Hepatocyte (in vitro differentiated cells): ENCODE measurements around the gene ABLIM2. TPM values are rescaled to one million over a fixed set of nuclear protein-coding genes. Genes with fewer than 3 reads are reported as not detected.

Experiments
- DNase-seq: peaks from one replicate; pipeline ENCODE4 v3.0.0-alpha.2; 2016; ENCODE audit warnings: low spot score
- H2AFZ ChIP-seq: fragments of 200-600 bp; sonication (generic); 2 replicates; pipeline ENCODE4 v1.6.0; 2016; ENCODE audit warnings: antibody characterized with exemption, mild to moderate bottlenecking
- H3K27ac ChIP-seq: fragments of 200-600 bp; sonication (generic); 2 replicates; pipeline ENCODE4 v1.5.1; 2016; ENCODE audit warnings: mild to moderate bottlenecking
- H3K27me3 ChIP-seq: fragments of 200-600 bp; sonication (generic); 2 replicates; pipeline ENCODE4 v1.6.1; 2016
- H3K36me3 ChIP-seq: fragments of 200-600 bp; sonication (generic); replicated peaks from 2 replicates; pipeline ENCODE4 v1.5.1; 2016; ENCODE audit warnings: low read depth; ENCODE audit not compliant: insufficient read depth
- H3K4me1 ChIP-seq: fragments of 200-600 bp; sonication (generic); 2 replicates; pipeline ENCODE4 v1.5.1; 2016; ENCODE audit warnings: mild to moderate bottlenecking, moderate library complexity; ENCODE audit not compliant: insufficient read depth
- H3K4me2 ChIP-seq: fragments of 200-600 bp; sonication (generic); 2 replicates; pipeline ENCODE4 v1.6.0; 2016
- H3K4me3 ChIP-seq: fragments of 200-600 bp; sonication (generic); 2 replicates; pipeline ENCODE4 v1.5.1; 2016; ENCODE audit warnings: mild to moderate bottlenecking
- H3K79me2 ChIP-seq: fragments of 200-600 bp; sonication (generic); 2 replicates; pipeline ENCODE4 v1.6.0; 2017; ENCODE audit warnings: mild to moderate bottlenecking
- H3K9me2 ChIP-seq: fragments of 200-600 bp; sonication (generic); replicated peaks from 2 replicates; pipeline ENCODE4 v1.6.0; 2017; ENCODE audit warnings: mild to moderate bottlenecking; ENCODE audit not compliant: insufficient read depth
- H3K9me3 ChIP-seq: fragments of 200-600 bp; sonication (generic); 2 replicates; pipeline ENCODE4 v1.5.1; 2016; ENCODE audit warnings: low read depth, mild to moderate bottlenecking
- H4K20me1 ChIP-seq: fragments of 200-600 bp; sonication (generic); 2 replicates; pipeline ENCODE4 v1.6.0; 2016; ENCODE audit warnings: mild to moderate bottlenecking; ENCODE audit not compliant: insufficient read depth, poor library complexity, severe bottlenecking
- CTCF ChIP-seq: fragments of 200-600 bp; sonication (generic); IDR thresholded peaks from 2 replicates; pipeline ENCODE4 v1.5.1; 2016; ENCODE audit warnings: antibody characterized with exemption, mild to moderate bottlenecking; ENCODE audit not compliant: poor library complexity
- EZH2 ChIP-seq: fragments of 200-600 bp; sonication (generic); IDR thresholded peaks from 2 replicates; pipeline ENCODE4 v1.6.1; 2016; ENCODE audit warnings: antibody characterized with exemption, mild to moderate bottlenecking, borderline replicate concordance
- EZH2phosphoT487 ChIP-seq: fragments of 200-600 bp; sonication (generic); IDR thresholded peaks from one replicate; pipeline ENCODE4 v1.6.1; 2018; ENCODE audit warnings: antibody characterized with exemption, mild to moderate bottlenecking, low read depth, moderate library complexity; ENCODE audit not compliant: unreplicated experiment, severe bottlenecking
- WGBS: methylation state at CpG from one replicate; pipeline ENCODE4 v1.1.6; 2016; ENCODE audit warnings: low lambda C conversion rate; ENCODE audit errors: missing lambda C conversion rate; 5-methylcytosine and 5-hydroxymethylcytosine counted together
- polyA plus RNA-seq: library from polyadenylated mRNA; unstranded; fragments of >200 nt; fragmentation: Nextera tagmentation; extraction: Ambion mirVana; gene quantifications from 2 replicates; pipeline ENCODE4 v1.2.1, GENCODE V29; 2016
- total RNA-seq: library from RNA; depleted of rRNA; stranded (reverse); fragments of >200 nt; gene quantifications from 2 replicates; pipeline ENCODE4 v1.2.3, GENCODE V29; 2014

The ABLIM2 gene
- total and polyA plus RNA-seq, 2 experiments from 2014 or later, result 1.7 to 2.0 TPM

GRCh38 chr4:8078610-8079015 lies 80.0 kb downstream of the ABLIM2 start:
- Histone ChIP-seq H4K20me1 (no peaks in the 10 kb centered on the region), H3K36me3 (no peaks in the 10 kb centered on the region), H3K79me2 (no peaks in the 10 kb centered on the region), H3K27me3 (no peaks in the 10 kb centered on the region), H3K4me2 (no peak overlapping the region), H3K4me3 (no peak overlapping the region), H2AFZ (no peak overlapping the region), H3K9me2 (no peaks in the 10 kb centered on the region), H3K4me1 (peaks cover 5% of the 10 kb centered on the region), H3K27ac (no peak overlapping the region), H3K9me3 (no peaks in the 10 kb centered on the region)
- WGBS, result 89% methylated on average over 8 of the region's 8 CpGs
- DNase-seq, result no peak
- TF ChIP-seq EZH2phosphoT487, result no peak
- TF ChIP-seq EZH2, result no peak
- TF ChIP-seq CTCF, result no peak

- Histone ChIP-seq H3K27me3 (no peaks in the 10 kb centered on the region), H3K9me3 (no peaks in the 10 kb centered on the region), H3K79me2 (no peaks in the 10 kb centered on the region), H3K4me2 (no peak overlapping the region), H3K4me3 (no peak overlapping the region), H2AFZ (no peak overlapping the region), H3K4me1 (peaks cover 5% of the 10 kb centered on the region), H3K9me2 (no peaks in the 10 kb centered on the region), H4K20me1 (no peaks in the 10 kb centered on the region), H3K27ac (no peak overlapping the region), H3K36me3 (no peaks in the 10 kb centered on the region)
- WGBS, result 90% methylated on average over 11 of the region's 11 CpGs
- no peak for DNase-seq
- TF ChIP-seq EZH2, result no peak
- TF ChIP-seq CTCF, result no peak
- TF ChIP-seq EZH2phosphoT487, result no peak
These were observed 80.5 kb downstream of the ABLIM2 start for GRCh38 chr4:8078109-8078494.

GRCh38 chr4:8077181-8078108 lies 81.2 kb downstream of the ABLIM2 start:
- no peak overlapping the region for H3K4me3 ChIP-seq
- H3K79me2 ChIP-seq, result no peaks in the 10 kb centered on the region
- no peak for DNase-seq
- TF ChIP-seq EZH2phosphoT487 (no peak), EZH2 (no peak), CTCF (no peak)
- no peaks in the 10 kb centered on the region for H3K9me3 ChIP-seq
- no peaks in the 10 kb centered on the region for H3K9me2 ChIP-seq
- H3K4me2 ChIP-seq, result no peak overlapping the region
- no peak overlapping the region for H2AFZ ChIP-seq
- WGBS, result 93% methylated on average over 23 of the region's 23 CpGs
- no peaks in the 10 kb centered on the region for H3K27me3 ChIP-seq
- no peaks in the 10 kb centered on the region for H4K20me1 ChIP-seq
- peaks cover 5% of the 10 kb centered on the region for H3K4me1 ChIP-seq
- H3K36me3 ChIP-seq, result no peaks in the 10 kb centered on the region
- no peak overlapping the region for H3K27ac ChIP-seq
